Pancreas (tissue), 10 donors: Measurements from ENCODE around the gene ARHGAP32. TPM values are rescaled to one million over a fixed set of nuclear protein-coding genes. Genes with fewer than 3 reads are reported as not detected.

ENCODE experiments used
- ATAC-seq, 4 donors: fragments of 200-7000 bp; cut with Tn5 transposase; one replicate each; pipeline versions ENCODE4 v1.8.0 to v1.9.1; 2020; ENCODE audit warnings: mild to moderate bottlenecking in 4 of 4, moderate library complexity in 4 of 4
- DNase-seq, 6 donors: peaks; one replicate each; pipeline ENCODE4 v3.0.0-alpha.2; 2020
- FAIRE-seq: peaks from 2 replicates; lab custom pipeline; 2012; peaks lifted over from hg19 to GRCh38; lab: Jason Lieb, UNC
- H3K27ac ChIP-seq, 4 donors: fragments of 200-600 bp; sonication (generic); 1 replicate in 3 of 4; 2 replicates in 1 of 4; pipeline versions ENCODE4 v1.5.0 to v1.8.0; 2020
- H3K27me3 ChIP-seq, 4 donors: fragments of 200-600 bp; one replicate each; pipeline ENCODE4 v1.8.0; 2021
- H3K36me3 ChIP-seq, 3 donors: fragments of 200-600 bp; sonication (generic) in 1 of 3; one replicate each; pipeline versions ENCODE4 v1.5.0 to v1.8.0; 2020 to 2021
- H3K4me1 ChIP-seq, 3 donors: fragments of 200-600 bp; one replicate each; pipeline ENCODE4 v1.8.0; 2021
- H3K4me3 ChIP-seq, 4 donors: fragments of 200-600 bp; sonication (generic) in 2 of 4; one replicate each; pipeline versions ENCODE4 v1.5.0 to v1.8.0; 2020 to 2021
- H3K9me3 ChIP-seq, 4 donors: fragments of 200-600 bp; one replicate each; pipeline ENCODE4 v1.8.0; 2021
- CTCF ChIP-seq, 4 donors: fragments of 200-600 bp; sonication (generic) in 3 of 4; IDR thresholded peaks; one replicate each; pipeline versions ENCODE4 v1.5.0 to v1.8.0; 2021; ENCODE audit warnings: antibody characterized with exemption in 4 of 4
- WGBS, 2 donors: extraction: QIAGEN DNeasy Blood & Tissue Kit; methylation state at CpG; one replicate each; pipeline ENCODE4 v1.1.7; 2013; 5-methylcytosine and 5-hydroxymethylcytosine counted together
- intact Hi-C, 3 donors: fragments of 100-400 bp; cut with DNase I; formaldehyde crosslinking; loops; one replicate each; pipeline versions ENCODE4 v1.11.1 to v1.14.2; 2022
- polyA plus RNA-seq, 2 donors: library from polyadenylated mRNA; stranded (reverse); fragments of 200-250 nt; gene quantifications; one replicate each; pipeline ENCODE4 v1.2.3, GENCODE V29; 2013
- total RNA-seq, 6 donors: library from RNA; stranded (reverse); fragmentation: NEBNext Ultra II Directional in 4 of 6; extraction: Animal tissue kit (Norgen Biotek cat#: 25700) in 4 of 6; gene quantifications; one replicate each; pipeline versions ENCODE4 v1.2.1 to v1.2.4, GENCODE V29; 2021 to 2023
- donor health status: healthy with polysubstance abuse.
- donor health status: DM: no; HTN: no; CAD: no; lungs with moderate emphysema.
- donor health status: DM: no; HTN: no; CAD: no.
- donor health status: control.
- donor health status: control.
- donor health status: Bipolar disorder and iron deficiency.
- donor health status: DM: yes; HTN: yes; CAD: no.
- donor health status: DM: no; HTN: no; CAD: no.
- donor health status: DM: no; HTN: no; CAD: no.
- donor health status: DM: yes; HTN: yes; CAD: no.

The ARHGAP32 gene
- total and polyA plus RNA-seq, 8 donors, result 5.0 to 36.6 (median 22.3) TPM

GRCh38 chr11:129075757-129076156 lies 116.4 kb downstream of the ARHGAP32 start:
- H3K27me3 ChIP-seq, result no peaks in the 10 kb centered on the region
- no peak for DNase-seq
- no peak for TF ChIP-seq CTCF (IDR thresholded peaks at IDR 0.05)
- no peaks in the 10 kb centered on the region for H3K4me1 ChIP-seq
- intact Hi-C loops, result no loop called here
- FAIRE-seq, result no peak
- WGBS, 2 donors, result 89 to 91% methylated on average over 7 of the region's 7 CpGs
- H3K27ac ChIP-seq, result no peak overlapping the region
- H3K9me3 ChIP-seq, result no peaks in the 10 kb centered on the region
- no peaks in the 10 kb centered on the region for H3K36me3 ChIP-seq
- H3K4me3 ChIP-seq, result no peak overlapping the region
- no peak for ATAC-seq

- DNase-seq (no peak), ATAC-seq (no peak), FAIRE-seq (no peak)
- H3K9me3 ChIP-seq, result no peaks in the 10 kb centered on the region
- no peaks in the 10 kb centered on the region for H3K27me3 ChIP-seq
- H3K27ac ChIP-seq, result no peak overlapping the region
- 93 to 100% methylated on average over 2 of the region's 2 CpGs for WGBS, 2 donors
- TF ChIP-seq CTCF (IDR thresholded peaks at IDR 0.05), result no peak
- no peaks in the 10 kb centered on the region for H3K4me1 ChIP-seq
- H3K4me3 ChIP-seq, result no peak overlapping the region
- H3K36me3 ChIP-seq, result no peaks in the 10 kb centered on the region
- intact Hi-C loops, result no loop called here
Observed at GRCh38 chr11:129067454-129067853, 124.7 kb downstream of the ARHGAP32 start.

- no peaks in the 10 kb centered on the region for H3K4me1 ChIP-seq
- H3K9me3 ChIP-seq, result no peaks in the 10 kb centered on the region
- FAIRE-seq (no peak), DNase-seq (no peak), ATAC-seq (no peak)
- H3K27me3 ChIP-seq, result no peaks in the 10 kb centered on the region
- H3K27ac ChIP-seq, result no peak overlapping the region
- H3K36me3 ChIP-seq, result no peaks in the 10 kb centered on the region
- intact Hi-C loops, result no loop called here
- WGBS, 2 donors, result 59 to 76% methylated on average over 1 of the region's 1 CpG
- no peak overlapping the region for H3K4me3 ChIP-seq
- no peak for TF ChIP-seq CTCF (IDR thresholded peaks at IDR 0.05)
Observed at GRCh38 chr11:129066229-129066628, 125.9 kb downstream of the ARHGAP32 start.

- H3K36me3 ChIP-seq, result no peaks in the 10 kb centered on the region
- intact Hi-C loops, result no loop called here
- no peaks in the 10 kb centered on the region for H3K4me1 ChIP-seq
- H3K9me3 ChIP-seq, result no peaks in the 10 kb centered on the region
- H3K27me3 ChIP-seq, result no peaks in the 10 kb centered on the region
- H3K4me3 ChIP-seq, result no peak overlapping the region
- no peak for TF ChIP-seq CTCF (IDR thresholded peaks at IDR 0.05)
- ATAC-seq, result no peak
- no peak for DNase-seq
- no peak overlapping the region for H3K27ac ChIP-seq
- FAIRE-seq, result no peak
Observed at GRCh38 chr11:129063118-129063517, 129.0 kb downstream of the ARHGAP32 start.

- 81 to 84% methylated on average over 7 of the region's 7 CpGs for WGBS, 2 donors
- no peaks in the 10 kb centered on the region for H3K9me3 ChIP-seq
- DNase-seq, result no peak
- no peak overlapping the region for H3K27ac ChIP-seq
- no peak for TF ChIP-seq CTCF (IDR thresholded peaks at IDR 0.05)
- H3K4me3 ChIP-seq, result no peak overlapping the region
- no peaks in the 10 kb centered on the region for H3K27me3 ChIP-seq
- no peaks in the 10 kb centered on the region for H3K36me3 ChIP-seq
- no peak for ATAC-seq
- no peak for FAIRE-seq
- H3K4me1 ChIP-seq, result no peaks in the 10 kb centered on the region
- intact Hi-C loops, result no loop called here
Observed at GRCh38 chr11:129061492-129062230, 130.5 kb downstream of the ARHGAP32 start.
